Uterus (tissue), 4 donors: ENCODE results near the gene TTLL13. TPM values are rescaled to one million over a fixed set of nuclear protein-coding genes. Genes with fewer than 3 reads are reported as not detected.

Experiments used
- DNase-seq, 2 donors: peaks; one replicate each; pipeline ENCODE4 v3.0.0-alpha.2; 2019 to 2020
- H3K27ac ChIP-seq, 2 donors: fragments of 200-600 bp; sonication (generic); 1 replicate in 1 of 2; 2 replicates in 1 of 2; pipeline ENCODE4 v1.5.1; 2016 to 2018
- H3K27me3 ChIP-seq, 2 donors: fragments of 200-600 bp; sonication (generic); one replicate each; pipeline ENCODE4 v1.5.1; 2018 to 2019; ENCODE audit warnings: control low read depth in 1 of 2
- H3K36me3 ChIP-seq, 2 donors: fragments of 200-600 bp; sonication (generic); one replicate each; pipeline ENCODE4 v1.5.1; 2019; ENCODE audit warnings: control low read depth in 1 of 2
- H3K4me1 ChIP-seq, 2 donors: fragments of 200-600 bp; sonication (generic); one replicate each; pipeline ENCODE4 v1.5.1; 2018 to 2019; ENCODE audit warnings: control low read depth in 1 of 2
- H3K4me3 ChIP-seq, 2 donors: fragments of 200-600 bp; sonication (generic); 1 replicate in 1 of 2; 2 replicates in 1 of 2; pipeline ENCODE4 v1.5.1; 2018 to 2019; ENCODE audit warnings: mild to moderate bottlenecking in 1 of 2
- H3K9me3 ChIP-seq, 2 donors: fragments of 200-600 bp; sonication (generic); one replicate each; pipeline ENCODE4 v1.5.1; 2019; ENCODE audit warnings: control low read depth in 1 of 2
- CTCF ChIP-seq, 4 experiments: fragments of 200-600 bp in 2 of 4; fragments of 450-650 bp in 2 of 4; sonication (generic) in 2 of 4; IDR thresholded peaks; one replicate each; pipeline ENCODE4 v1.5.1; 2016 to 2019; ENCODE audit warnings: antibody characterized with exemption in 4 of 4, mild to moderate bottlenecking in 2 of 4, moderate library complexity in 1 of 4
- POLR2A ChIP-seq, 2 donors: fragments of 450-650 bp; IDR thresholded peaks; one replicate each; pipeline ENCODE4 v1.6.1; 2016; ENCODE audit warnings: antibody characterized with exemption in 2 of 2, mild to moderate bottlenecking in 1 of 2, moderate library complexity in 1 of 2
- intact Hi-C: fragments of 100-400 bp; cut with DNase I; formaldehyde crosslinking; loops from one replicate; pipeline ENCODE4 v1.15.1; 2023; ENCODE audit warnings: low total_unique reads
- total RNA-seq, 4 donors: library from RNA; depleted of rRNA in 3 of 4; stranded (reverse); fragments of >200 nt in 3 of 4; gene quantifications; one replicate each; pipeline versions ENCODE4 v1.1.0 to v1.2.4, GENCODE V29; 2014 to 2023
- donor health status: DM: yes; HTN: yes; CAD: no.

Gene TTLL13
- total RNA-seq, 4 donors from 2014 or later, result 0.41 TPM; not detected in 3

GRCh38 chr15:90261811-90262210 is 12.5 kb downstream of the TTLL13 start:
- intact Hi-C loops, result no loop called here
- Histone ChIP-seq H3K9me3 (no peaks in the 10 kb centered on the region), H3K4me3 (no peak overlapping the region), H3K36me3 (no peaks in the 10 kb centered on the region), H3K27ac (no peak overlapping the region), H3K4me1 (peaks cover 0 to 3% of the 10 kb centered on the region in 2 donors), H3K27me3 (no peaks in the 10 kb centered on the region)
- DNase-seq, result no peak
- TF ChIP-seq POLR2A (IDR thresholded peaks at IDR 0.05) (no peak), CTCF (IDR thresholded peaks at IDR 0.05) (no peak)

GRCh38 chr15:90262426-90262825 is 13.1 kb downstream of the TTLL13 start:
- no peak for TF ChIP-seq CTCF (IDR thresholded peaks at IDR 0.05)
- TF ChIP-seq POLR2A (IDR thresholded peaks at IDR 0.05), result no peak
- no peak for DNase-seq
- intact Hi-C loops, result no loop called here
- Histone ChIP-seq H3K27ac (no peak overlapping the region), H3K27me3 (no peaks in the 10 kb centered on the region), H3K4me3 (no peak overlapping the region), H3K4me1 (peaks cover 0 to 3% of the 10 kb centered on the region in 2 donors), H3K9me3 (no peaks in the 10 kb centered on the region), H3K36me3 (no peaks in the 10 kb centered on the region)

- no peak for DNase-seq
- H3K4me3 ChIP-seq, result peak overlapping the region; percentile 71 to 82
- H3K36me3 ChIP-seq, result no peaks in the 10 kb centered on the region
- peak overlapping the region; percentile 87 to 92 for H3K27ac ChIP-seq
- intact Hi-C loops, result no loop called here
- H3K4me1 ChIP-seq, result peaks cover 0 to 9% of the 10 kb centered on the region in 2 donors
- TF ChIP-seq CTCF (IDR thresholded peaks at IDR 0.05), result no peak
- TF ChIP-seq POLR2A (IDR thresholded peaks at IDR 0.05), result no peak
- no peaks in the 10 kb centered on the region for H3K27me3 ChIP-seq
- H3K9me3 ChIP-seq, result no peaks in the 10 kb centered on the region
Measured at GRCh38 chr15:90264671-90265070, 15.3 kb downstream of the TTLL13 start.

- intact Hi-C loops, result no loop called here
- peak within 1 kb of the TSS; percentile 87 to 92 for H3K27ac ChIP-seq
- no peaks in the 10 kb centered on the region for H3K36me3 ChIP-seq
- TF ChIP-seq POLR2A (IDR thresholded peaks at IDR 0.05) (peak; percentile 79 to 83), CTCF (IDR thresholded peaks at IDR 0.05) (no peak)
- H3K27me3 ChIP-seq, result no peaks in the 10 kb centered on the region
- peak within 1 kb of the TSS; percentile 71 to 82 for H3K4me3 ChIP-seq
- DNase-seq, result peak; percentile 90 to 91
- H3K9me3 ChIP-seq, result no peaks in the 10 kb centered on the region
- H3K4me1 ChIP-seq, result peaks cover under 1 to 9% of the 10 kb centered on the region in 2 donors
Measured at GRCh38 chr15:90265271-90266060, 16.1 kb downstream of the TTLL13 start, which contains the start of gene NGRN. Gene NGRN (plus strand): TSS chr15:90265672. CDS start chr15:90265713, 41 bp downstream.

- no peaks in the 10 kb centered on the region for H3K9me3 ChIP-seq
- TF ChIP-seq POLR2A (IDR thresholded peaks at IDR 0.05) (no peak), CTCF (IDR thresholded peaks at IDR 0.05) (no peak)
- H3K4me1 ChIP-seq, result peaks cover 5 to 9% of the 10 kb centered on the region in 2 donors
- DNase-seq, result peak in 1 of 2 donors; percentile 32
- H3K27ac ChIP-seq, result peak overlapping the region; percentile 87 to 92
- intact Hi-C loops, result no loop called here
- peak overlapping the region; percentile 71 to 82 for H3K4me3 ChIP-seq
- no peaks in the 10 kb centered on the region for H3K36me3 ChIP-seq
- H3K27me3 ChIP-seq, result no peaks in the 10 kb centered on the region
Measured at GRCh38 chr15:90266061-90266431, 16.7 kb downstream of the TTLL13 start.
